ENCODE measurements around the gene RNF212B. TPM values are rescaled to one million over a fixed set of nuclear protein-coding genes. Genes with fewer than 3 reads are reported as not detected.
A peak's percentile ranks its signal among the peaks of the same experiment; 100 is the strongest.

RNF212B gene
- total RNA-seq, 1 experiment from 2014 or later, result not detected

DNA sequence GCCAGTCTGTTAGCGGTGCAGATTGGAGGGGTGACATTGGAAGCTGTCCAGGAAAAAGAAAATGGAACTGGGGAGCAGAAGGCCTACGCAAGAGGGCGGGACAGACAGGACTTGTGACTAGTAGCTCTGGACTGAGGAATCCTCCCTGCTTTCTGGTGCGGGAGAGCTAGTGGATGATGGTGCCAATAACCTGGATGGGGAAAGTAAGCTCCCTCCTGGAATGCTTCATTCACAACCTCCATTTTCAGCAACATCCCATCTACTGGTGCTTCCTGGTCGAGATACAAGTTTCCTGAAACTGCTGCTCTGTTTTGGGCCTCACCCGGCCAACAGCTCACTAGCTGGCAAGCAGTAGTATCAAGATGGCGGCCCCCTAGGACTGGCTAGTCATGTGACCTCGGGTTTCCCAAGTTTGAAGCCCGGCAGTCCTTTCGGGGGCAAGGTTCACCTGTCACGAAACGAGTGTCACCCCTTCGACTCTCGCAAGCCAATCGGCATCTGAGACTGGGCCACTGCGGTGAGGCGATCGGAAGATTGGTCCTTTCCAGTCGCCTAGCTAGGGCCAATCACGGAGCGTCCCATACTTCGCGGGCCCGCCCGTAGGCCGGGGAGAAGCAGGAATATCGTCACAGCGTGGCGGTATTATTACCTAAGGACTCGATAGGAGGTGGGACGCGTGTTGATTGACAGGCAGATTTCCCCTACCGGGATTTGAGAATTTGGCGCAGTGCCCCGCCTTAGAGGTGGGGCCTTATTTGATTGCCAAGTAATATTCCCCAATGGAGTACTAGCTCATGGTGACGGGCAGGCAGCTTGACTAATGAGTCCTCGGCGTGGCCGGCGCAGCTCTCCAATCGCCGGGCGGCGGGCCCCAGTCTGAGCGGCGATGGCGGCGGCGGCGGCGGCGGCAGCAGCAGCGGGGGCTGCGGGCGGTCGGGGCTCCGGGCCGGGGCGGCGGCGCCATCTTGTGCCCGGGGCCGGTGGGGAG lies 83.1 kb downstream of the RNF212B start, which contains the start of gene PABPN1:
Gene PABPN1, plus strand, starts transcription at position 874 of the 988 bp plus-strand sequence. Its CDS starts 13 bp downstream, at position 887.
- peak; percentile 100 for DNase-seq (ENCODE audit: low read depth)

DNA sequence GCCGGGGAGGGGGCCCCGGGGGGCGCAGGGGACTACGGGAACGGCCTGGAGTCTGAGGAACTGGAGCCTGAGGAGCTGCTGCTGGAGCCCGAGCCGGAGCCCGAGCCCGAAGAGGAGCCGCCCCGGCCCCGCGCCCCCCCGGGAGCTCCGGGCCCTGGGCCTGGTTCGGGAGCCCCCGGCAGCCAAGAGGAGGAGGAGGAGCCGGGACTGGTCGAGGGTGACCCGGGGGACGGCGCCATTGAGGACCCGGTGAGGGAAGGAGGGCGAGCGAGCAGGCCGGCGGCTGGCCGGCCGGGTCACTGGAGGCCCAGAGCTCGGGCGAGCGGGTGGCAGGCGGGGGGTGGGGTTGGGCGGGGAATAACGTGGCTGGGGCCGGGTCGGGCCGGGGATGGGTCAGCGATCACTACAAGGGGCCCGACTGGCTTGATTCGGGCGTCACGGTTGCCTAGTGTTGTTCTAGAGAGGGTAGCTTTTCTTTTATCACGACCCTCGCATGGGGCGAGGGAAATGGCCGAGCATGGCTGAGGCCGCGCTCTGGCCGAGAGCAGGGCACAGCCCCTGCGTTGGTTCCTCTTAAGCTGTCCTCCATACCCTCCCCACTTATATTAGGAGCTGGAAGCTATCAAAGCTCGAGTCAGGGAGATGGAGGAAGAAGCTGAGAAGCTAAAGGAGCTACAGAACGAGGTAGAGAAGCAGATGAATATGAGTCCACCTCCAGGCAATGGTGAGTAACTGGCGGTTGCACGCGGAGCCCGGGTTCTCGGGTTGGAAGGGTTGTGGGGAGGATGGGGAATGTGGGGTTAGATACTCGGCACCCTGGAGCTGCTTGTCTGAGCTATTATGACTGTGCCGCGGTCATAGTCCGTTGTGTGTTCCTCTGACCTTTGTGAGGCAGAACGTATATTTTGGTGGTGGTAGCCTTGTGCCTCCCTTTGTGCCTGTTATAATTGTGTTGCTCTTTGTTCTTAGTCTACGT lies 84.1 kb downstream of the RNF212B start:
- DNase-seq (ENCODE audit: low read depth), result peak; percentile 70

Other genes starting within 250 kb of the RNF212B start
- 8.6 and 9.7 TPM in 2 replicates for gene C14orf93, start 227.8 kb upstream of the RNF212B start, total RNA-seq (2014; rRNA removed; shearing (Covaris generic))
- 267 and 297 TPM in 2 replicates for gene PSMB5, start 203.0 kb upstream of the RNF212B start, total RNA-seq (2014; rRNA removed; shearing (Covaris generic))
- gene PSMB11, start 195.7 kb upstream of the RNF212B start, total RNA-seq (2014; rRNA removed; shearing (Covaris generic)), result not detected in 2 replicates
- 7.5 and 13.7 TPM in 2 replicates for gene CDH24, start 180.4 kb upstream of the RNF212B start, total RNA-seq (2014; rRNA removed; shearing (Covaris generic))
- gene ACIN1, start 142.8 kb upstream of the RNF212B start, total RNA-seq (2014; rRNA removed; shearing (Covaris generic)), result 47.1 and 64.0 TPM in 2 replicates
- 67.5 and 78.5 TPM in 2 replicates for gene C14orf119, start 142.4 kb upstream of the RNF212B start, total RNA-seq (2014; rRNA removed; shearing (Covaris generic))
- not detected in 2 replicates for gene CIROP, start 132.9 kb upstream of the RNF212B start, total RNA-seq (2014; rRNA removed; shearing (Covaris generic))
- not detected in 2 replicates for gene CEBPE, start 118.7 kb upstream of the RNF212B start, total RNA-seq (2014; rRNA removed; shearing (Covaris generic))
- gene SLC7A8, start 54.3 kb upstream of the RNF212B start, total RNA-seq (2014; rRNA removed; shearing (Covaris generic)), result 3.0 and 4.0 TPM in 2 replicates
- gene HOMEZ, start 48.2 kb downstream of the RNF212B start, total RNA-seq (2014; rRNA removed; shearing (Covaris generic)), result 9.1 and 11.9 TPM in 2 replicates
- gene PPP1R3E, start 64.9 kb downstream of the RNF212B start, total RNA-seq (2014; rRNA removed; shearing (Covaris generic)), result 3.0 and 5.0 TPM in 2 replicates
- 9.5 and 17.1 TPM in 2 replicates for gene BCL2L2, start 68.9 kb downstream of the RNF212B start, total RNA-seq (2014; rRNA removed; shearing (Covaris generic))
- gene PABPN1, start 83.5 kb downstream of the RNF212B start, total RNA-seq (2014; rRNA removed; shearing (Covaris generic)), result 80.8 and 89.2 TPM in 2 replicates
- gene SLC22A17, start 115.0 kb downstream of the RNF212B start, total RNA-seq (2014; rRNA removed; shearing (Covaris generic)), result 4.6 and 8.6 TPM in 2 replicates
- gene EFS, start 127.2 kb downstream of the RNF212B start, total RNA-seq (2014; rRNA removed; shearing (Covaris generic)), result 0.12 and 0.64 TPM in 2 replicates
- not detected in 2 replicates for gene IL25, start 134.9 kb downstream of the RNF212B start, total RNA-seq (2014; rRNA removed; shearing (Covaris generic))
- not detected in 2 replicates for gene CMTM5, start 139.1 kb downstream of the RNF212B start, total RNA-seq (2014; rRNA removed; shearing (Covaris generic))
- gene MYH6, start 170.3 kb downstream of the RNF212B start, total RNA-seq (2014; rRNA removed; shearing (Covaris generic)), result not detected in 2 replicates
- not detected in 2 replicates for gene MYH7, start 197.7 kb downstream of the RNF212B start, total RNA-seq (2014; rRNA removed; shearing (Covaris generic))
- gene NGDN, start 231.8 kb downstream of the RNF212B start, total RNA-seq (2014; rRNA removed; shearing (Covaris generic)), result 37.3 and 46.4 TPM in 2 replicates

Data from M059J (cell line).